AG04449 (cell line): ENCODE data around the gene CACNG5.

Source experiments
- CTCF ChIA-PET: fragments of 350-600 bp; formaldehyde crosslinking; extraction: SDS; loops from one replicate; lab custom pipeline; 2021; ENCODE audit warnings: antibody characterized with exemption; lab: Yijun Ruan, JAX
- POLR2A ChIA-PET: fragments of 400-600, 350-600 bp; formaldehyde crosslinking; extraction: SDS; loops from one replicate; lab custom pipeline; 2020; ENCODE audit warnings: antibody characterized with exemption, inconsistent platforms; lab: Yijun Ruan, JAX
- DNase-seq: peaks from one replicate; pipeline ENCODE4 v3.0.0-alpha.2; 2010; ENCODE audit warnings: low read depth, low spot score
- H3K4me3 ChIP-seq: 2 replicates; pipeline ENCODE4 v1.5.1; 2011; ENCODE audit warnings: low read depth, mild to moderate bottlenecking, control low read depth, low read length
- CTCF ChIP-seq: IDR thresholded peaks from one replicate; pipeline ENCODE4 v1.5.1; 2011; ENCODE audit warnings: mild to moderate bottlenecking, moderate library complexity, low read length, control low read depth, inconsistent platforms; ENCODE audit not compliant: insufficient read depth; ENCODE audit errors: missing control alignments

Gene CACNG5

GRCh38 chr17:66860204-66860603, 25.3 kb downstream of the CACNG5 start:
- no peak for TF ChIP-seq CTCF
- no peak for DNase-seq
- POLR2A ChIA-PET = no interaction called here
- CTCF ChIA-PET = no interaction called here
- H3K4me3 ChIP-seq = no peak overlapping the region

GRCh38 chr17:66863820-66864219, 28.9 kb downstream of the CACNG5 start:
- POLR2A ChIA-PET = no interaction called here
- no peak for TF ChIP-seq CTCF
- DNase-seq = no peak
- CTCF ChIA-PET = no interaction called here
- H3K4me3 ChIP-seq = no peak overlapping the region

- H3K4me3 ChIP-seq = no peak overlapping the region
- no peak for TF ChIP-seq CTCF
- POLR2A ChIA-PET = no interaction called here
- no peak for DNase-seq
- CTCF ChIA-PET = interaction anchor here (1.7 kb wide), 1 partner anchor 34 kb away, joined by 4 read pairs; no protein-coding TSS in a partner anchor
These were observed 30.2 kb downstream of the CACNG5 start for GRCh38 chr17:66865151-66865550.

- no peak overlapping the region for H3K4me3 ChIP-seq
- ChIA-PET CTCF (no interaction called here), POLR2A (no interaction called here)
- DNase-seq = no peak
- no peak for TF ChIP-seq CTCF
These were observed 39.0 kb downstream of the CACNG5 start for GRCh38 chr17:66873962-66874361.

GRCh38 chr17:66884931-66885330, 50.0 kb downstream of the CACNG5 start:
- H3K4me3 ChIP-seq = no peak overlapping the region
- no peak for TF ChIP-seq CTCF
- DNase-seq = no peak
- CTCF ChIA-PET = no interaction called here
- POLR2A ChIA-PET = no interaction called here

- POLR2A ChIA-PET = no interaction called here
- no peak for DNase-seq
- CTCF ChIA-PET = no interaction called here
- TF ChIP-seq CTCF = no peak
- H3K4me3 ChIP-seq = no peak overlapping the region
These were observed 50.5 kb downstream of the CACNG5 start for GRCh38 chr17:66885417-66885816.
